T-cell (primary cell): ENCODE data around the gene IKBKG. TPM values are rescaled to one million over a fixed set of nuclear protein-coding genes. Genes with fewer than 3 reads are reported as not detected.
"Not testable (repeated sequence)": the region's sequence is repeated elsewhere in the genome, so short reads cannot be mapped to it uniquely, and the experiment has no call there.

Experiments
- ATAC-seq, 4 experiments: fragments of 200-7000 bp in 3 of 4; fragments of 150-1000 bp in 1 of 4; cut with Tn5 transposase; replicated peaks in 1 of 4; 1 replicate in 3 of 4; 2 replicates in 1 of 4; pipeline ENCODE4 v1.10.0; 2021; ENCODE audit warnings: moderate library complexity in 3 of 4, mild to moderate bottlenecking in 2 of 4, moderate number of reproducible peaks in 1 of 4
- CTCF ChIA-PET, 2 donors: fragments of 300-600 bp; sonication (Branson Sonifier 250); formaldehyde crosslinking; loops; one replicate each; lab custom pipeline; 2022; ENCODE audit warnings: antibody characterized with exemption in 2 of 2; lab: Charles Lee
- POLR2A ChIA-PET, 2 donors: fragments of 300-600 bp; sonication (Branson Sonifier 250); formaldehyde crosslinking; loops; one replicate each; lab custom pipeline; 2022; ENCODE audit warnings: antibody characterized with exemption in 2 of 2; lab: Charles Lee
- DNase-seq, 35 experiments: peaks; one replicate each; pipeline versions ENCODE4 v3.0.0 to v3.0.0-alpha.2; 2013 to 2023
- H3K27ac ChIP-seq: one replicate; pipeline ENCODE4 v1.5.1; 2013; ENCODE audit warnings: low read length
- H3K27me3 ChIP-seq, 2 experiments: replicated peaks in 1 of 2; 1 replicate in 1 of 2; 2 replicates in 1 of 2; pipeline versions ENCODE4 v1.6.1 to v1.7.0; 2013; ENCODE audit warnings: low read length in 1 of 2, mixed read lengths in 1 of 2; ENCODE audit not compliant: control insufficient read depth in 2 of 2, insufficient read depth in 2 of 2; ENCODE audit errors: extremely low read depth in 1 of 2
- H3K36me3 ChIP-seq, 2 donors: 1 replicate in 1 of 2; 2 replicates in 1 of 2; pipeline versions ENCODE4 v1.6.1 to v1.7.0; 2013; ENCODE audit warnings: low read length in 1 of 2; ENCODE audit not compliant: control insufficient read depth in 2 of 2, insufficient read depth in 1 of 2; ENCODE audit errors: extremely low read depth in 1 of 2
- H3K4me1 ChIP-seq, 2 experiments: 1 replicate in 1 of 2; 2 replicates in 1 of 2; pipeline versions ENCODE4 v1.6.1 to v1.7.0; 2013; ENCODE audit warnings: low read length in 2 of 2, mixed read lengths in 1 of 2; ENCODE audit not compliant: insufficient read depth in 2 of 2, control insufficient read depth in 1 of 2; ENCODE audit errors: extremely low read depth in 1 of 2
- H3K4me3 ChIP-seq, 2 donors: 1 replicate in 1 of 2; 2 replicates in 1 of 2; pipeline versions ENCODE4 v1.5.1 to v1.7.0; 2013; ENCODE audit warnings: mild to moderate bottlenecking in 2 of 2, low read length in 1 of 2, moderate library complexity in 1 of 2; ENCODE audit not compliant: control insufficient read depth in 1 of 2; ENCODE audit errors: extremely low read depth in 1 of 2
- H3K9me3 ChIP-seq: 2 replicates; pipeline ENCODE4 v1.7.0; 2013
- H3K27ac Mint-ChIP-seq, 2 donors: one replicate each; pipeline ENCODE4 v1.8.0; 2020 to 2021; ENCODE audit warnings: mild to moderate bottlenecking in 2 of 2, mixed read lengths in 2 of 2
- H3K27me3 Mint-ChIP-seq, 2 donors: one replicate each; pipeline ENCODE4 v1.8.0; 2021 to 2022; ENCODE audit warnings: mixed read lengths in 2 of 2
- H3K36me3 Mint-ChIP-seq: one replicate; pipeline ENCODE4 v1.8.0; 2021; ENCODE audit warnings: mixed read lengths
- H3K4me1 Mint-ChIP-seq, 3 donors: one replicate each; pipeline ENCODE4 v1.8.0; 2020 to 2022; ENCODE audit warnings: mixed read lengths in 3 of 3, mild to moderate bottlenecking in 1 of 3
- H3K4me3 Mint-ChIP-seq, 3 donors: one replicate each; pipeline ENCODE4 v1.8.0; 2020 to 2022; ENCODE audit warnings: mild to moderate bottlenecking in 3 of 3, mixed read lengths in 3 of 3, moderate library complexity in 3 of 3
- H3K9me3 Mint-ChIP-seq, 3 donors: one replicate each; pipeline ENCODE4 v1.8.0; 2020 to 2022; ENCODE audit warnings: mixed read lengths in 3 of 3
- WGBS: methylation state at CpG from one replicate; pipeline ENCODE4 v1.1.5; 2013; ENCODE audit warnings: missing lambda C conversion rate; ENCODE audit not compliant: insufficient coverage; 5-methylcytosine and 5-hydroxymethylcytosine counted together
- total RNA-seq, 35 experiments: library from RNA in 6 of 35; stranded (reverse) in 6 of 35; fragments of 120-200 nt in 1 of 35; gene quantifications; one replicate each; pipeline versions ENCODE4 v1.2.1 to v1.2.4 and lab custom pipeline; 2013 to 2026

IKBKG gene
- total RNA-seq, 5 donors from 2014 or later (not counting 1 experiment from before 2014, with no cell fraction given): 32.4 to 59.1 (median 54.0) TPM

DNA sequence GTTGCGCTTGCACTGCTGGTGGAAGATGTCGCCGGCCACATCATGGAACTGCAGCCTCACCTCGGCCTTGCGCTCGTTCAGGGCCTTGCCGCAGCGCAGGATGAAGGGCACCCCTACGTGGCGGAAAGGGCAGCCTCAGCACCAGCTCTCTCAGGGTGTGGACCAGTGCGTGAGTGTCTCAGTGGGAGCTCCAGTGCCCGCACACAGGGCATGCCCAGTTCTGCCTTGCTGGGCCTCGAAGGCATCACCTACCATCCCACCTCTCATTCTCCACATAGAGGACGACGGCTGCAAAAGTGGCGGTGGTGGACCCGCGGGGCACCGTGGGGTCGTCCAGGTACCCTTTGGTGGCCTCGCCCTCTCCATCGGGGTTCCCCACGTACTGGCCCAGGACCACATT lies 14.7 kb upstream of the IKBKG start:
- WGBS: 100% methylated on average over 9 of the region's 23 CpGs
- DNase-seq (no peak), ATAC-seq (no peak)
- no peaks in the 10 kb centered on the region for H3K9me3 ChIP-seq
- H3K27ac ChIP-seq: no peak overlapping the region
- POLR2A ChIA-PET: no interaction called here
- H3K4me1 Mint-ChIP-seq: peaks cover 5 to 7% (median 6%) of the 10 kb centered on the region in 3 donors
- peaks cover 3% of the 10 kb centered on the region for H3K36me3 Mint-ChIP-seq
- H3K27me3 ChIP-seq: no peaks in the 10 kb centered on the region
- peaks cover 0 to 11% of the 10 kb centered on the region in 2 experiments for H3K4me1 ChIP-seq
- no peak overlapping the region for H3K4me3 ChIP-seq
- H3K27ac Mint-ChIP-seq: no peak overlapping the region
- CTCF ChIA-PET: no interaction called here
- H3K4me3 Mint-ChIP-seq: no peak overlapping the region
- no peaks in the 10 kb centered on the region for H3K9me3 Mint-ChIP-seq
- no peaks in the 10 kb centered on the region for H3K27me3 Mint-ChIP-seq
- H3K36me3 ChIP-seq: peaks cover 4 to 31% of the 10 kb centered on the region in 2 donors

GRCh38 chrX:154534526-154535322 lies 12.7 kb upstream of the IKBKG start:
- Histone ChIP-seq H3K9me3 (no peaks in the 10 kb centered on the region), H3K4me3 (no peak overlapping the region), H3K4me1 (peaks cover 0 to 11% of the 10 kb centered on the region in 2 experiments), H3K27me3 (no peaks in the 10 kb centered on the region), H3K27ac (peak overlapping the region; percentile 63), H3K36me3 (peaks cover 4 to 31% of the 10 kb centered on the region in 2 donors)
- Mint-ChIP-seq H3K9me3 (no peaks in the 10 kb centered on the region), H3K27ac (peak overlapping the region; percentile 16 to 36), H3K27me3 (peaks cover 0 to 6% of the 10 kb centered on the region in 2 donors), H3K4me1 (peaks cover 6 to 12% (median 11%) of the 10 kb centered on the region in 3 donors), H3K4me3 (no peak overlapping the region), H3K36me3 (peaks cover 3% of the 10 kb centered on the region)
- DNase-seq (peak; percentile 74 to 93 (median 85)), ATAC-seq (peak; percentile 95 to 97 (median 96))
- WGBS: 3% methylated on average over 15 of the region's 34 CpGs
- ChIA-PET CTCF (no interaction called here), POLR2A (no interaction called here)

- CTCF ChIA-PET: interaction anchor here (0.6 to 1.3 kb wide), 2 partner anchors 136 to 625 kb away, joined by 3 read pairs; no protein-coding TSS in a partner anchor
- H3K27me3 Mint-ChIP-seq: peaks cover 0 to 6% of the 10 kb centered on the region in 2 donors
- no peak overlapping the region for H3K27ac Mint-ChIP-seq
These were observed 11.5 kb upstream of the IKBKG start for GRCh38 chrX:154535892-154536291.

DNA sequence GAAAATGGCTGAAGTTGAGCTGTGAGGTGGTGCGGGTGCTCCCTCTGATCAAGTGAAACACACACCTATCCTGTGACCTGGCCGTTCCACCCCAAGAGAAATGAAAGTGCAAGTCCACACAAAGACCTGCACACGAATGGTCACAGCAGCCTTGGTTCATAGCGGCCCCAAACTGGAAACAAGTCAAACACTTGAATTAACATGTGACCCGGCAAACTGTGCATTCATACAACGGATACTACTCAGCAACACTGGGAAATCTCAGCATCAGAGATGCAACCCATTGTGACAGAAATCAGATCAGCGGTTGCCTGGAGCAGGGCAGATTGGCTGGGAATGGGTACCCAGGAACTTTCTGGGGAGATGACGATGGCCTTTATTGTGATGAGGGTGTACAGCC lies 8.3 kb upstream of the IKBKG start:
- Histone ChIP-seq H3K27ac (no peak overlapping the region), H3K9me3 (no peaks in the 10 kb centered on the region), H3K4me1 (peaks cover 0 to 41% of the 10 kb centered on the region in 2 experiments), H3K27me3 (no peaks in the 10 kb centered on the region), H3K36me3 (peaks cover 0 to 22% of the 10 kb centered on the region in 2 donors), H3K4me3 (no peak overlapping the region)
- WGBS: 82% methylated on average over 2 of the region's 8 CpGs
- DNase-seq (no peak), ATAC-seq (no peak)
- CTCF ChIA-PET: interaction anchor here in 1 of 2 donors (0.6 kb wide), 1 partner anchor 202 kb away, joined by 6 read pairs; no protein-coding TSS in a partner anchor
- no peak overlapping the region for H3K4me3 Mint-ChIP-seq
- no peaks in the 10 kb centered on the region for H3K36me3 Mint-ChIP-seq
- POLR2A ChIA-PET: no interaction called here
- peaks cover 20 to 27% (median 26%) of the 10 kb centered on the region in 3 donors for H3K4me1 Mint-ChIP-seq
- H3K27ac Mint-ChIP-seq: peak overlapping the region in 1 of 2 donors; percentile 64
- H3K27me3 Mint-ChIP-seq: peaks cover 0 to 6% of the 10 kb centered on the region in 2 donors
- no peaks in the 10 kb centered on the region for H3K9me3 Mint-ChIP-seq

More at GRCh38 chrX:154535892-154536291, 11.5 kb upstream of the IKBKG start:
- DNase-seq: no peak
- ATAC-seq: no peak
- H3K4me1 ChIP-seq: peaks cover 0 to 11% of the 10 kb centered on the region in 2 experiments
- peaks cover 2% of the 10 kb centered on the region for H3K36me3 Mint-ChIP-seq
- no peaks in the 10 kb centered on the region for H3K9me3 Mint-ChIP-seq
- H3K4me3 Mint-ChIP-seq: no peak overlapping the region
- no peak overlapping the region for H3K4me3 ChIP-seq
- H3K27me3 ChIP-seq: no peaks in the 10 kb centered on the region
- POLR2A ChIA-PET: no interaction called here
- H3K36me3 ChIP-seq: peaks cover 4 to 32% of the 10 kb centered on the region in 2 donors
- H3K27ac ChIP-seq: no peak overlapping the region
- H3K4me1 Mint-ChIP-seq: peaks cover 6 to 12% (median 11%) of the 10 kb centered on the region in 3 donors
- 94% methylated on average over 6 of the region's 9 CpGs for WGBS
- H3K9me3 ChIP-seq: no peaks in the 10 kb centered on the region

DNA sequence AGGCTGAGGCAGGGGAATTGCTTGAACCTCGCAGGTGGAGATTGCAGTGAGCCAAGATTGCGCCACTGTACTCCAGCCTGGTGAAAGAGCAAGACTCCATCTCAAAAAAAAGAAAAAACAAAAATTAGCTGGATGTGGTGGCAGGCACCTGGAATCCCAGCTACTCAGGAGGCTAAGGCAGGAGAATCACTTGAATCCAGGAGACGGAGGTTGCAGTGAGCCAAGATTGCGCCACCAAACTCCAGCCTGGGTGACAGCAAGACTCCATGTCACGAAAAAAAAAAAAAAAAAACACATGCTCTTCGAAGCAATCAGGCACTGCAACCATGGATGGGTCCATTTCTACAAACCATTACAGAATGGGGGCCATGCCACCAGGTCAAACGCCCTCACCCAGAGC lies 7.1 kb upstream of the IKBKG start:
- H3K27me3 Mint-ChIP-seq, H3K4me3 Mint-ChIP-seq, H3K27ac ChIP-seq, H3K9me3 Mint-ChIP-seq, CTCF ChIA-PET, H3K9me3 ChIP-seq, DNase-seq, ATAC-seq, H3K36me3 Mint-ChIP-seq, H3K27me3 ChIP-seq, H3K4me3 ChIP-seq, H3K27ac Mint-ChIP-seq: not testable (repeated sequence)
- Histone ChIP-seq H3K4me1 (peaks cover 0 to 42% of the 10 kb centered on the region in 2 experiments), H3K36me3 (peaks cover 0 to 19% of the 10 kb centered on the region in 2 donors)
- 100% methylated on average over 2 of the region's 7 CpGs for WGBS
- POLR2A ChIA-PET: interaction anchor here in 1 of 2 donors (0.7 kb wide), 2 partner anchors 536 to 588 kb away, joined by 10 to 11 read pairs; no protein-coding TSS in a partner anchor
- H3K4me1 Mint-ChIP-seq: peaks cover 19 to 29% (median 25%) of the 10 kb centered on the region in 3 donors

- peaks cover 21 to 34% (median 30%) of the 10 kb centered on the region in 3 donors for H3K4me1 Mint-ChIP-seq
- no peak overlapping the region for H3K4me3 Mint-ChIP-seq
These were observed 6.4 kb upstream of the IKBKG start for GRCh38 chrX:154540897-154541535.

More at GRCh38 chrX:154540897-154541535, 6.4 kb upstream of the IKBKG start:
- H3K4me3 ChIP-seq: no peak overlapping the region
- no peaks in the 10 kb centered on the region for H3K27me3 ChIP-seq
- ChIA-PET CTCF (no interaction called here), POLR2A (no interaction called here)
- no peaks in the 10 kb centered on the region for H3K9me3 ChIP-seq
- peaks cover 0 to 6% of the 10 kb centered on the region in 2 donors for H3K27me3 Mint-ChIP-seq
- H3K36me3 ChIP-seq: peaks cover 0 to 14% of the 10 kb centered on the region in 2 donors
- no peak overlapping the region for H3K27ac ChIP-seq
- peak overlapping the region; percentile 52 to 57 for H3K27ac Mint-ChIP-seq
- H3K9me3 Mint-ChIP-seq: no peaks in the 10 kb centered on the region
- DNase-seq (no peak), ATAC-seq (no peak)
- H3K36me3 Mint-ChIP-seq: peaks cover 2% of the 10 kb centered on the region
- WGBS: 94% methylated on average over 9 of the region's 19 CpGs
- peaks cover 0 to 47% of the 10 kb centered on the region in 2 experiments for H3K4me1 ChIP-seq
